ENCODE results near the gene TRIM69. TPM values are rescaled to one million over a fixed set of nuclear protein-coding genes. Genes with fewer than 3 reads are reported as not detected.

TRIM69 gene
- total and polyA plus RNA-seq, 11 donors: 32.6 to 122 (median 57.2) TPM

- Histone ChIP-seq H3K27me3 (no peaks in the 10 kb centered on the region), H3K4me3 (no peak overlapping the region), H3K4me1 (peaks cover 0 to 5% (median 0%) of the 10 kb centered on the region in 12 donors), H3K27ac (no peak overlapping the region), H3K36me3 (no peaks in the 10 kb centered on the region), H3K9me3 (no peaks in the 10 kb centered on the region)
- ATAC-seq (no peak), DNase-seq (no peak)
- intact Hi-C loops (cut with DNase I): no loop called here
- no peak for TF ChIP-seq POLR2A (IDR thresholded peaks at IDR 0.05)
- TF ChIP-seq, protein P1, sequence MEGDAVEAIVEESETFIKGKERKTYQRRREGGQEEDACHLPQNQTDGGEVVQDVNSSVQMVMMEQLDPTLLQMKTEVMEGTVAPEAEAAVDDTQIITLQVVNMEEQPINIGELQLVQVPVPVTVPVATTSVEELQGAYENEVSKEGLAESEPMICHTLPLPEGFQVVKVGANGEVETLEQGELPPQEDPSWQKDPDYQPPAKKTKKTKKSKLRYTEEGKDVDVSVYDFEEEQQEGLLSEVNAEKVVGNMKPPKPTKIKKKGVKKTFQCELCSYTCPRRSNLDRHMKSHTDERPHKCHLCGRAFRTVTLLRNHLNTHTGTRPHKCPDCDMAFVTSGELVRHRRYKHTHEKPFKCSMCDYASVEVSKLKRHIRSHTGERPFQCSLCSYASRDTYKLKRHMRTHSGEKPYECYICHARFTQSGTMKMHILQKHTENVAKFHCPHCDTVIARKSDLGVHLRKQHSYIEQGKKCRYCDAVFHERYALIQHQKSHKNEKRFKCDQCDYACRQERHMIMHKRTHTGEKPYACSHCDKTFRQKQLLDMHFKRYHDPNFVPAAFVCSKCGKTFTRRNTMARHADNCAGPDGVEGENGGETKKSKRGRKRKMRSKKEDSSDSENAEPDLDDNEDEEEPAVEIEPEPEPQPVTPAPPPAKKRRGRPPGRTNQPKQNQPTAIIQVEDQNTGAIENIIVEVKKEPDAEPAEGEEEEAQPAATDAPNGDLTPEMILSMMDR (IDR thresholded peaks at IDR 0.05): no peak
- WGBS, 4 donors: 59 to 89% (median 82%) methylated on average over 1 of the region's 1 CpG
Observed at GRCh38 chr15:44796508-44796907, 60.2 kb downstream of the TRIM69 start.

DNA sequence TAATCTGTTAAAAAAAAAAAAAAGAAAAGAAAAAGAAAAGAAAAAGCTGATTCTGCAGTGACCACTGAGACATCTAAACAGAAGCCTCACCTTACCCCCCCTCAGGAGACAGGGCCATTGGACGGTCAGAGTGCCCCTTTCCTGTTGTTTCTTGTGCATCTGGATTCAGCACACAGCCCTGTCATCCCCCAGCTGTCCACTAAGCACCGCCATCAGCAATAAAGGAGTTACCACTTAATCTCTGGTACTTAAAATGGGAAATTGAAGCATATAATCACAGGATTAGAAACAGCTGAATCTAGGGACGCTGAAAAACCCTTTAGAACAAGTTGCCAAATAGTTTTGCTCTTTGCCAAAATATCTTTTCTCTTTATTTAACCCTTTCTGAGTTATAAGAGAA, 62.5 kb downstream of the TRIM69 start:
- Histone ChIP-seq H3K36me3 (no peaks in the 10 kb centered on the region), H3K9me3 (no peaks in the 10 kb centered on the region), H3K27me3 (no peaks in the 10 kb centered on the region), H3K4me3 (no peak overlapping the region), H3K27ac (no peak overlapping the region), H3K4me1 (peaks cover 0 to 12% (median 0%) of the 10 kb centered on the region in 12 donors)
- TF ChIP-seq, protein P1 (IDR thresholded peaks at IDR 0.05): peak in 3 of 12 donors; percentile 16 to 19 (median 17)
- no peak for TF ChIP-seq POLR2A (IDR thresholded peaks at IDR 0.05)
- intact Hi-C loops (cut with DNase I): no loop called here
- WGBS, 4 donors: 16 to 37% (median 20%) methylated on average over 3 of the region's 3 CpGs
- ATAC-seq (no peak), DNase-seq (no peak)

- ATAC-seq: no peak
- no peak overlapping the region for H3K4me3 ChIP-seq
- H3K4me1 ChIP-seq: peaks cover 0 to 12% (median 0%) of the 10 kb centered on the region in 12 donors
- H3K36me3 ChIP-seq: no peaks in the 10 kb centered on the region
- DNase-seq: no peak
- 74 to 78% (median 77%) methylated on average over 5 of the region's 5 CpGs for WGBS, 4 donors
- H3K9me3 ChIP-seq: no peaks in the 10 kb centered on the region
- TF ChIP-seq POLR2A (IDR thresholded peaks at IDR 0.05): no peak
- TF ChIP-seq, protein P1 (IDR thresholded peaks at IDR 0.05): no peak
- H3K27me3 ChIP-seq: no peaks in the 10 kb centered on the region
- intact Hi-C loops (cut with DNase I): no loop called here
- H3K27ac ChIP-seq: no peak overlapping the region
Observed at GRCh38 chr15:44801364-44801763, 65.0 kb downstream of the TRIM69 start.

DNA sequence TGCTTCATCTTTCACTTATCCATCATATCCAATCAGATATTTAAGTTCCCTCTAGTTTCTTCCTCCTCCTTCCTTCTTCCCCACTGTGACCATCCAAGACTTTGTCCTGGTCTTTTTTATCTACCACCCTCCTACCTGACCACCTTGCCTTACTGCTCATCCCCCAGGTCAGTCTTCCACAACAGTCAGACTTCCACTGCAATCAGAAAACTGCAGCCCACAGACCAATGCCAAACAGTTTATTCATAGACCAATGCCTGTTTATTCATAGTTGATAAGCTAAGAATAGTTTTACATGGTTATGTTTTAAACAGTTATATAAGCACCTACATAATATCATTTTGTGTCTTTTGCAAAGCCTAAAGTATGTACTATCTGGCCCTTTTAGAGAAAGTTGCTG, 65.5 kb downstream of the TRIM69 start:
- no peak for TF ChIP-seq POLR2A (IDR thresholded peaks at IDR 0.05)
- TF ChIP-seq, protein P1 (IDR thresholded peaks at IDR 0.05): no peak
- Histone ChIP-seq H3K36me3 (no peaks in the 10 kb centered on the region), H3K27ac (no peak overlapping the region), H3K27me3 (no peaks in the 10 kb centered on the region), H3K9me3 (no peaks in the 10 kb centered on the region), H3K4me3 (no peak overlapping the region), H3K4me1 (peaks cover 0 to 12% (median 0%) of the 10 kb centered on the region in 12 donors)
- intact Hi-C loops (cut with DNase I): no loop called here
- no peak for DNase-seq
- peak in 2 of 4 donors; percentile 45 to 46 for ATAC-seq

All from heart left ventricle (tissue), 16 donors.